HepG2 (cell line): Measurements from ENCODE around the gene PCGF3.

Source experiments
- HMGXB4 ChIP-seq, 2 experiments: sonication (generic) in 1 of 2; formaldehyde crosslinking in 1 of 2; IDR thresholded peaks; 2 replicates each; pipeline versions ENCODE4 v1.4.0 to v1.6.1; 2018 to 2020; ENCODE audit warnings: missing genetic modification reagents in 2 of 2, borderline replicate concordance in 1 of 2, low read depth in 1 of 2, mild to moderate bottlenecking in 1 of 2, missing biosample characterization in 1 of 2
- MAX ChIP-seq: IDR thresholded peaks from 2 replicates; pipeline ENCODE4 v1.6.1; 2012; ENCODE audit warnings: inconsistent platforms
- ZNF777 ChIP-seq: sonication (generic); formaldehyde crosslinking; IDR thresholded peaks from 2 replicates; pipeline ENCODE4 v1.4.0; 2020; ENCODE audit warnings: missing genetic modification reagents

GRCh38 chr4:785332-786073 lies 79.9 kb downstream of the PCGF3 start:
- TF ChIP-seq HMGXB4 (CRISPR knock-in tag; IDR thresholded peaks at IDR 0.05; ENCODE audit: borderline replicate concordance in 1 of 2, low read depth in 1 of 2) (no peak), MAX (no peak), ZNF777 (CRISPR knock-in tag) (no peak)
